ENCODE data around the gene MYO5B.

MYO5B gene

GRCh38 chr18:49936821-49937220 lies 258.1 kb downstream of the MYO5B start:
- no peak for TF ChIP-seq CTCF (conservative IDR thresholded peaks at IDR 0.05)
- no peak for TF ChIP-seq ZFX (IDR thresholded peaks at IDR 0.05)
- no peak overlapping the region for H3K27ac ChIP-seq

GRCh38 chr18:49935215-49935614 lies 259.7 kb downstream of the MYO5B start:
- TF ChIP-seq ZFX (IDR thresholded peaks at IDR 0.05) (no peak), CTCF (conservative IDR thresholded peaks at IDR 0.05) (no peak)
- no peak overlapping the region for H3K27ac ChIP-seq

GRCh38 chr18:49934457-49934856 lies 260.5 kb downstream of the MYO5B start:
- TF ChIP-seq ZFX (IDR thresholded peaks at IDR 0.05) (no peak), CTCF (conservative IDR thresholded peaks at IDR 0.05) (no peak)
- no peak overlapping the region for H3K27ac ChIP-seq

- H3K27ac ChIP-seq, result no peak overlapping the region
- TF ChIP-seq ZFX (IDR thresholded peaks at IDR 0.05) (no peak), CTCF (conservative IDR thresholded peaks at IDR 0.05) (no peak)
Observed at GRCh38 chr18:49933530-49934128, 261.3 kb downstream of the MYO5B start.

GRCh38 chr18:49931760-49932159 lies 263.2 kb downstream of the MYO5B start:
- no peak overlapping the region for H3K27ac ChIP-seq

GRCh38 chr18:49931179-49931578 lies 263.8 kb downstream of the MYO5B start:
- H3K27ac ChIP-seq, result no peak overlapping the region
- TF ChIP-seq CTCF (conservative IDR thresholded peaks at IDR 0.05) (no peak), ZFX (IDR thresholded peaks at IDR 0.05) (no peak)

More at GRCh38 chr18:49931760-49932159, 263.2 kb downstream of the MYO5B start:
- TF ChIP-seq CTCF (conservative IDR thresholded peaks at IDR 0.05), result no peak
- TF ChIP-seq ZFX (IDR thresholded peaks at IDR 0.05), result no peak

- TF ChIP-seq CTCF (conservative IDR thresholded peaks at IDR 0.05) (no peak), ZFX (IDR thresholded peaks at IDR 0.05) (no peak)
- no peak overlapping the region for H3K27ac ChIP-seq
Observed at GRCh38 chr18:49926106-49926745, 268.7 kb downstream of the MYO5B start.
